GM12878 (cell line): Measurements from ENCODE around the gene NQO1.

Experiments
- CHD1 ChIP-seq: IDR thresholded peaks from 2 replicates; pipeline ENCODE4 v1.6.1; 2012; ENCODE audit warnings: low read depth, low read length, improper control_type of control experiment
- EP300 ChIP-seq, 2 experiments: fragments of 150-350 bp in 1 of 2; IDR thresholded peaks; 2 replicates each; pipeline ENCODE4 v1.6.1; 2011 to 2012; ENCODE audit warnings: low read depth in 2 of 2, low read length in 2 of 2, borderline replicate concordance in 1 of 2, improper control_type of control experiment in 1 of 2, inconsistent platforms in 1 of 2; ENCODE audit not compliant: control insufficient read depth in 1 of 2
- EZH2 ChIP-seq: IDR thresholded peaks from 2 replicates; pipeline ENCODE4 v1.6.1; 2012; ENCODE audit warnings: low read depth, mild to moderate bottlenecking, control low read depth, inconsistent platforms, low read length, borderline replicate concordance; ENCODE audit not compliant: control insufficient read depth
- RAD21 ChIP-seq: IDR thresholded peaks from 2 replicates; pipeline ENCODE4 v1.6.1; 2011; ENCODE audit warnings: mild to moderate bottlenecking, low read depth, low read length, moderate library complexity; ENCODE audit not compliant: insufficient read depth
- SREBF2 ChIP-seq: IDR thresholded peaks from 2 replicates; pipeline ENCODE4 v1.6.1; 2012; ENCODE audit warnings: mild to moderate bottlenecking, low read length
- TF ChIP-seq, protein P1 (sequence below), 3 experiments: IDR thresholded peaks in 2 of 3; conservative IDR thresholded peaks in 1 of 3; 2 replicates each; pipeline ENCODE4 v1.5.1; 2011; ENCODE audit warnings: low read depth in 3 of 3, low read length in 3 of 3, mild to moderate bottlenecking in 3 of 3, control low read depth in 2 of 3, moderate library complexity in 2 of 3, inconsistent platforms in 1 of 3, mixed read lengths in 1 of 3; ENCODE audit not compliant: control insufficient read depth in 2 of 3, insufficient read depth in 1 of 3; ENCODE audit errors: extremely low read depth in 1 of 3

DNA sequence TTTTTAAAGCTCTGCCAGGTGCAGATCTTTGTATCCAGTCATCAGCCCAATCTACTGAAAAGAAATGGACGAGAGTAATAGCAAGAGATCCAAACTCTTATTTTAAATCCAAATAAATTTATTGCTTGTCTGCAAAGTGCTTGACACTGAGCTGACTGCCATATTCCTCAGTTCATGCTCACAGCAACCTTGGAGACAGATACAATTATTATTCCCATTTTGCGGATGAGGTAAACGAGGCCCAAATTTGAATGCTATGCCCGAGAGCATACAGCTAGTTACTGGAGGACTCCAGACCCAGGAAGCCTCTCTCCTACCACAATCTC, 27.7 kb upstream of the NQO1 start:
- TF ChIP-seq EZH2: no peak
- TF ChIP-seq RAD21: no peak
- no peak for TF ChIP-seq EP300 (IDR thresholded peaks at IDR 0.05; ENCODE audit: borderline replicate concordance in 1 of 2, control insufficient read depth in 1 of 2, low read depth in 2 of 2, low read length in 2 of 2)
- no peak for TF ChIP-seq CHD1
- TF ChIP-seq, protein P1, sequence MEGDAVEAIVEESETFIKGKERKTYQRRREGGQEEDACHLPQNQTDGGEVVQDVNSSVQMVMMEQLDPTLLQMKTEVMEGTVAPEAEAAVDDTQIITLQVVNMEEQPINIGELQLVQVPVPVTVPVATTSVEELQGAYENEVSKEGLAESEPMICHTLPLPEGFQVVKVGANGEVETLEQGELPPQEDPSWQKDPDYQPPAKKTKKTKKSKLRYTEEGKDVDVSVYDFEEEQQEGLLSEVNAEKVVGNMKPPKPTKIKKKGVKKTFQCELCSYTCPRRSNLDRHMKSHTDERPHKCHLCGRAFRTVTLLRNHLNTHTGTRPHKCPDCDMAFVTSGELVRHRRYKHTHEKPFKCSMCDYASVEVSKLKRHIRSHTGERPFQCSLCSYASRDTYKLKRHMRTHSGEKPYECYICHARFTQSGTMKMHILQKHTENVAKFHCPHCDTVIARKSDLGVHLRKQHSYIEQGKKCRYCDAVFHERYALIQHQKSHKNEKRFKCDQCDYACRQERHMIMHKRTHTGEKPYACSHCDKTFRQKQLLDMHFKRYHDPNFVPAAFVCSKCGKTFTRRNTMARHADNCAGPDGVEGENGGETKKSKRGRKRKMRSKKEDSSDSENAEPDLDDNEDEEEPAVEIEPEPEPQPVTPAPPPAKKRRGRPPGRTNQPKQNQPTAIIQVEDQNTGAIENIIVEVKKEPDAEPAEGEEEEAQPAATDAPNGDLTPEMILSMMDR (IDR thresholded peaks at IDR 0.05 in 2 of 3, conservative IDR thresholded peaks at IDR 0.05 in 1 of 3; ENCODE audit: control insufficient read depth in 2 of 3, extremely low read depth in 1 of 3, insufficient read depth in 1 of 3, low read depth in 3 of 3, low read length in 3 of 3): no peak
- no peak for TF ChIP-seq SREBF2
